ENCODE results near the gene PIGU.

Gene PIGU

GRCh38 chr20:34566978-34567891 lies 109.7 kb downstream of the PIGU start:
- no peak for TF ChIP-seq EZH2phosphoT487 (IDR thresholded peaks at IDR 0.05; ENCODE audit: borderline replicate concordance, low read length)
- TF ChIP-seq CTCF (IDR thresholded peaks at IDR 0.05; ENCODE audit: low read depth, low read length, poor library complexity, severe bottlenecking), result no peak
- Histone ChIP-seq H3K4me3 (ENCODE audit: low read length) (no peak overlapping the region), H4K20me1 (ENCODE audit: control insufficient read depth, insufficient read depth, low read depth, low read length) (no peaks in the 10 kb centered on the region), H3K9me2 (replicated peaks; ENCODE audit: control insufficient read depth, low read length) (no peaks in the 10 kb centered on the region), H3K4me1 (ENCODE audit: control insufficient read depth, low read length) (peaks cover 7% of the 10 kb centered on the region; the same call in 1 of the 2 replicates), H3K36me3 (ENCODE audit: control insufficient read depth, low read length) (peaks cover 2% of the 10 kb centered on the region; the same call in 1 of the 2 replicates), H3K9me3 (ENCODE audit: control insufficient read depth, insufficient read depth, low read length) (no peaks in the 10 kb centered on the region), H3K4me2 (ENCODE audit: low read length) (no peak overlapping the region), H3K27me3 (ENCODE audit: control insufficient read depth, low read length) (no peaks in the 10 kb centered on the region), H3F3A (ENCODE audit: control insufficient read depth, insufficient read depth) (no peaks in the 10 kb centered on the region; the same call in 1 of the 2 replicates), H3K79me2 (ENCODE audit: control insufficient read depth, low read length) (no peaks in the 10 kb centered on the region), H3K27ac (ENCODE audit: low read depth, low read length) (no peak overlapping the region)

- 0 out of 2 replicates have a peak, but pooled peaks cover 4% of the 10 kb centered on the region for H3K4me1 ChIP-seq (ENCODE audit: control insufficient read depth, low read length)
- no peaks in the 10 kb centered on the region for H3K36me3 ChIP-seq (ENCODE audit: control insufficient read depth, low read length)
- H3K4me2 ChIP-seq (ENCODE audit: low read length), result no peak overlapping the region
- no peaks in the 10 kb centered on the region; the same call in 1 of the 2 replicates for H3F3A ChIP-seq (ENCODE audit: control insufficient read depth, insufficient read depth)
- no peak overlapping the region for H3K27ac ChIP-seq (ENCODE audit: low read depth, low read length)
- no peaks in the 10 kb centered on the region for H3K9me3 ChIP-seq (ENCODE audit: control insufficient read depth, insufficient read depth, low read length)
- H3K79me2 ChIP-seq (ENCODE audit: control insufficient read depth, low read length), result no peaks in the 10 kb centered on the region
- no peaks in the 10 kb centered on the region for H3K27me3 ChIP-seq (ENCODE audit: control insufficient read depth, low read length)
- H3K4me3 ChIP-seq (ENCODE audit: low read length), result no peak overlapping the region
- no peaks in the 10 kb centered on the region for H4K20me1 ChIP-seq (ENCODE audit: control insufficient read depth, insufficient read depth, low read depth, low read length)
- H3K9me2 ChIP-seq (replicated peaks; ENCODE audit: control insufficient read depth, low read length), result no peaks in the 10 kb centered on the region
- no peak for TF ChIP-seq EZH2phosphoT487 (IDR thresholded peaks at IDR 0.05; ENCODE audit: borderline replicate concordance, low read length)
- no peak for TF ChIP-seq CTCF (IDR thresholded peaks at IDR 0.05; ENCODE audit: low read depth, low read length, poor library complexity, severe bottlenecking)
Measured at GRCh38 chr20:34564833-34565232, 112.1 kb downstream of the PIGU start.

- no peaks in the 10 kb centered on the region for H3K79me2 ChIP-seq (ENCODE audit: control insufficient read depth, low read length)
- H3K4me3 ChIP-seq (ENCODE audit: low read length), result no peak overlapping the region
- no peaks in the 10 kb centered on the region for H3K36me3 ChIP-seq (ENCODE audit: control insufficient read depth, low read length)
- H3K9me2 ChIP-seq (replicated peaks; ENCODE audit: control insufficient read depth, low read length), result no peaks in the 10 kb centered on the region
- TF ChIP-seq EZH2phosphoT487 (IDR thresholded peaks at IDR 0.05; ENCODE audit: borderline replicate concordance, low read length), result no peak
- peak; percentile 52 for TF ChIP-seq CTCF (IDR thresholded peaks at IDR 0.05; ENCODE audit: low read depth, low read length, poor library complexity, severe bottlenecking)
- H3K4me2 ChIP-seq (ENCODE audit: low read length), result no peak overlapping the region
- no peaks in the 10 kb centered on the region for H3K27me3 ChIP-seq (ENCODE audit: control insufficient read depth, low read length)
- H3K27ac ChIP-seq (ENCODE audit: low read depth, low read length), result no peak overlapping the region
- H3K4me1 ChIP-seq (ENCODE audit: control insufficient read depth, low read length), result 0 out of 2 replicates have a peak, but pooled peaks cover 4% of the 10 kb centered on the region
- no peaks in the 10 kb centered on the region for H4K20me1 ChIP-seq (ENCODE audit: control insufficient read depth, insufficient read depth, low read depth, low read length)
- no peaks in the 10 kb centered on the region; the same call in 1 of the 2 replicates for H3F3A ChIP-seq (ENCODE audit: control insufficient read depth, insufficient read depth)
- H3K9me3 ChIP-seq (ENCODE audit: control insufficient read depth, insufficient read depth, low read length), result no peaks in the 10 kb centered on the region
Measured at GRCh38 chr20:34562641-34563040, 114.3 kb downstream of the PIGU start.

All from DOHH2 (cell line).